HEK293T (cell line): Measurements from ENCODE around the gene NHSL1.

Experiments used
- ARNT ChIP-seq: fragments of 450-650 bp; IDR thresholded peaks from 2 replicates; pipeline ENCODE4 v1.6.1; 2017; ENCODE audit warnings: mild to moderate bottlenecking
- ELF4 ChIP-seq: fragments of 450-650 bp; IDR thresholded peaks from 2 replicates; pipeline ENCODE4 v1.6.1; 2017; ENCODE audit warnings: antibody characterized with exemption
- SP1 ChIP-seq: fragments of 450-650 bp; IDR thresholded peaks from 2 replicates; pipeline ENCODE4 v1.6.1; 2017
- SUZ12 ChIP-seq: fragments of 450-650 bp; IDR thresholded peaks from 2 replicates; pipeline ENCODE4 v1.6.1; 2016; ENCODE audit warnings: mild to moderate bottlenecking
- TF ChIP-seq, protein P1 (sequence below): fragments of 450-650 bp; IDR thresholded peaks from 2 replicates; pipeline ENCODE4 v1.6.1; 2016

DNA sequence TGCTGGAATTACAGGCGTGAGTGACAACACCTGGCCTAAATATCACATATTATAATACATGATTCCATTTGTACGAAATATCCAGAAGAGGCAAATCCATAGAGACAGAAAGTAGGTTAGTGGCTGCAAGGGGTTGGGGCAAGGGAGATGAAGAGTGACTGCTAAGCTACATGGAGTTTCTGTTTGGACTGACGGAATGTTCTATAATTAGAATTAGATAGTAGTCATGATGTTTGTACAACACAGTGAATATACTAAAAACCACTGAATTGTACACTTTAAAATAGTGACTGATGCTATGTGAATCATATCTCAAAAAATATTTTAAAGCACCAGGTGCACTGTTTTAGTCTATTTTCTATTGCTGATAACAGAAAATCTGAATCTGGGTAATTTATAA, 99.0 kb downstream of the NHSL1 start:
- TF ChIP-seq SUZ12 = no peak
- TF ChIP-seq SP1 = no peak
- TF ChIP-seq, protein P1, sequence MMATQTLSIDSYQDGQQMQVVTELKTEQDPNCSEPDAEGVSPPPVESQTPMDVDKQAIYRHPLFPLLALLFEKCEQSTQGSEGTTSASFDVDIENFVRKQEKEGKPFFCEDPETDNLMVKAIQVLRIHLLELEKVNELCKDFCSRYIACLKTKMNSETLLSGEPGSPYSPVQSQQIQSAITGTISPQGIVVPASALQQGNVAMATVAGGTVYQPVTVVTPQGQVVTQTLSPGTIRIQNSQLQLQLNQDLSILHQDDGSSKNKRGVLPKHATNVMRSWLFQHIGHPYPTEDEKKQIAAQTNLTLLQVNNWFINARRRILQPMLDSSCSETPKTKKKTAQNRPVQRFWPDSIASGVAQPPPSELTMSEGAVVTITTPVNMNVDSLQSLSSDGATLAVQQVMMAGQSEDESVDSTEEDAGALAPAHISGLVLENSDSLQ = no peak
- no peak for TF ChIP-seq ARNT
- no peak for TF ChIP-seq ELF4
